ENCODE data around the gene KRT24. TPM values are rescaled to one million over a fixed set of nuclear protein-coding genes. Genes with fewer than 3 reads are reported as not detected.

The KRT24 gene
- polyA plus RNA-seq, 3 donors = not detected

Other genes with a start within 250 kb of the KRT24 start
- gene TNS4, start 202.1 kb downstream of the KRT24 start, polyA plus RNA-seq (ENCODE audit: insufficient read length in 3 of 3) = under 1 TPM; 0.03 to 0.06 (median 0.03) TPM
- gene CCR7, start 138.3 kb downstream of the KRT24 start, polyA plus RNA-seq (ENCODE audit: insufficient read length in 3 of 3) = under 1 TPM; 0.11 to 0.48 (median 0.33) TPM
- gene SMARCE1, start 55.9 kb downstream of the KRT24 start, polyA plus RNA-seq (ENCODE audit: insufficient read length in 3 of 3) = 100 to 1,000 TPM; 236 to 258 (median 256) TPM
- gene KRT222, start 38.6 kb downstream of the KRT24 start, polyA plus RNA-seq (ENCODE audit: insufficient read length in 3 of 3) = under 1 TPM; 0.06 to 0.21 (median 0.17) TPM
- gene KRT25, start 51.6 kb upstream of the KRT24 start, polyA plus RNA-seq (ENCODE audit: insufficient read length in 3 of 3) = under 1 TPM in 1 of 3 donors, not detected in 2; 0.09 TPM
- gene KRT26, start 68.4 kb upstream of the KRT24 start, polyA plus RNA-seq (ENCODE audit: insufficient read length in 3 of 3) = not detected
- gene KRT27, start 78.8 kb upstream of the KRT24 start, polyA plus RNA-seq (ENCODE audit: insufficient read length in 3 of 3) = not detected
- gene KRT28, start 96.2 kb upstream of the KRT24 start, polyA plus RNA-seq (ENCODE audit: insufficient read length in 3 of 3) = not detected
- gene KRT10, start 118.9 kb upstream of the KRT24 start, polyA plus RNA-seq (ENCODE audit: insufficient read length in 3 of 3) = 10 to 100 TPM; 47.1 to 49.5 (median 48.5) TPM
- not detected for gene KRT12, start 163.5 kb upstream of the KRT24 start, polyA plus RNA-seq (ENCODE audit: insufficient read length in 3 of 3)
- gene KRT20, start 181.5 kb upstream of the KRT24 start, polyA plus RNA-seq (ENCODE audit: insufficient read length in 3 of 3) = under 1 TPM in 2 of 3 donors, not detected in 1; 0.11 to 0.19 TPM
- 1 to 10 TPM in 1 of 3 donors, under 1 TPM in 2; 0.80 to 1.4 (median 0.94) TPM for gene KRT23, start 233.9 kb upstream of the KRT24 start, polyA plus RNA-seq (ENCODE audit: insufficient read length in 3 of 3)

Data from renal cortex interstitium (tissue), 3 donors.